Muscle of arm (tissue), 14 donors: ENCODE measurements around the gene HOXB5. TPM values are rescaled to one million over a fixed set of nuclear protein-coding genes. Genes with fewer than 3 reads are reported as not detected.

Experiments
- DNase-seq: peaks from one replicate; pipeline ENCODE4 v3.0.0-alpha.2; 2013
- long read RNA-seq, 11 donors: transcript quantifications; one replicate each; lab custom pipeline, GENCODE V29; 2026
- polyA plus RNA-seq, 12 donors: library from polyadenylated mRNA; unstranded; fragments of 120-200 nt; gene quantifications; one replicate each; pipeline ENCODE4 v1.2.1, GENCODE V29; 2013; ENCODE audit not compliant: insufficient read length in 12 of 12

HOXB5 gene
- 10 to 100 TPM in 1 of 12 donors, 1 to 10 TPM in 4, under 1 TPM in 6, not detected in 1; 0.54 to 17.5 (median 0.93) TPM for polyA plus RNA-seq
- long read RNA-seq, donor 1, transcript HOXB5-201 (2 exons, 2,041 nt), result major isoform, 47 of 47 reads
- long read RNA-seq, donor 1, partial matches to known transcripts, result 0 of 47 reads
- long read RNA-seq, donor 1, other reads (novel, unspliced or antisense), result 0 of 47 reads
- long read RNA-seq, donor 2, partial matches to known transcripts, result 0 of 1 reads
- long read RNA-seq, donor 2, other reads (novel, unspliced or antisense), result 0 of 1 reads
- long read RNA-seq, donor 3, result 0 reads
- long read RNA-seq, donor 4, result 0 reads
- long read RNA-seq, donor 5, partial matches to known transcripts, result 0 of 2 reads
- long read RNA-seq, donor 5, other reads (novel, unspliced or antisense), result 0 of 2 reads
- long read RNA-seq, donor 6, result 0 reads
- long read RNA-seq, donor 7, partial matches to known transcripts, result 0 of 1 reads
- long read RNA-seq, donor 7, other reads (novel, unspliced or antisense), result 0 of 1 reads
- long read RNA-seq, donor 8, partial matches to known transcripts, result 0 of 1 reads
- long read RNA-seq, donor 8, other reads (novel, unspliced or antisense), result 0 of 1 reads
- long read RNA-seq, donor 9, result 0 reads
- long read RNA-seq, donor 10, result 0 reads
- long read RNA-seq, donor 11, partial matches to known transcripts, result 0 of 1 reads
- long read RNA-seq, donor 11, other reads (novel, unspliced or antisense), result 0 of 1 reads

GRCh38 chr17:48593126-48593829, at the start of gene HOXB5:
Gene HOXB5 (minus strand): TSS chr17:48593779. CDS start chr17:48593682, 97 bp downstream.
- no peak for DNase-seq

- DNase-seq, result no peak
These were observed 49.5 kb upstream of the HOXB5 start for GRCh38 chr17:48642843-48643696.

DNA sequence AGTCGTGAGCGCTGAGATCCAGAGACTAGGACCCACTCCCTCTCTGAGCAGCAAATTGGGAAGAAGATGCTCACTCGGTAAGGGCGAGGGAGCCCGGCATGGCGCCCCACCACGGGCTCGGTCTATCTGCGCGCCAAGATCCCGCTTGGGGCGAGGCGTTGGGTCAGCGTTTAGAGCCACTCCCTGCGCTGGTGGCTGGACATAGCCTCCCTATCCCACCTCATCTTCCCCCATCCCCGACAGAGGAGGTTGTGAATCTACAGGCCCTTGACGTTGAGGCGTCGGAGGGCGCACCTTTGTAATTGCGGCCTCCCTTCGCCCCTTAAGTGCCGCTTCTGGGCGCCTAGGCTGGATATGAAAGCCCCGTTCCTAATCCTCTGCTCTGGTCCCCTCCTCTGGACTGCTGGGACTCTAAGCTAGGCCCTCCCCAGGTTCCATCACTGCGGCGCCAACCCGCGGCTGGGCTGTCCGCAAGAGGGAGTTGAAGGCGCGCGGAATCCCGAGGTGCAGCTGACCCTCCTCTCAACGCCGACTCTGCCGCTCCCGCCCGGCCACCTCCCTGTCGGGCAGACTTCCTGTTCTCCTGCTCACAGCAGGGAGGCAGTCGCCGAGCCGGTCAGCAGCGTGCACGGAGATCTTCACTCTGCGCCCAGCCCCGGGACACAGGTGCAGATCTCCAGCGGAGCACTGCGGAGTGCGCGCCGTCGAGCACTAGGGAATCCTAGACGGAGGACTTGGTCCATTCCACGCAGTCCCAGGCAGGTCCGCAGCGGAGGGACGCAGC, 48.7 kb upstream of the HOXB5 start:
- no peak for DNase-seq

DNA sequence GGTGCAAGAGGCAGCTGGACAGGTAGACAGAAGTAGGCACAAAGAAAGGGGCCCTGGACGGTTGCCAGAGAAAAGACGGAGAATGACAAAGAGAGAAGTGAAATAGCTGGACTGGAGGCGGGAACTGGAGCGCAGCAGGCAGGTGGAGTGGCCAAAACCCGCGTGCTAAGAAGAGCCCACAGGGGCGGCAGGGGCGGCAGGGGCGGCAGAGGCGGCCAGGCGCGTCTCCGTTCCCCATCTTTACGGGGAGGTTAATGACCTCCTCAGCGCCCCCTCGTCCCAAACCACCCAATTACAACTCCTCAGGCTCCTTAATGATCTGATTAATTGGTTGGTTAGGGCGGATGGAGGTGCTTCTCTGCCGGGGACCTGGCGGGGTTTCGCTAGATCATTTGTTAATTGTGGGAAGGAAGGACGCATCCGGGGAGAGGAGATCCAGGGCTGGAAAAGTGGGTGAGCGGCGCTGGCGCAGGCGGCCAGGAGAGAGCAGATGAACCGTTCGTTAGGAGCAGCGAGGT, 48.0 kb upstream of the HOXB5 start:
- DNase-seq, result no peak

DNA sequence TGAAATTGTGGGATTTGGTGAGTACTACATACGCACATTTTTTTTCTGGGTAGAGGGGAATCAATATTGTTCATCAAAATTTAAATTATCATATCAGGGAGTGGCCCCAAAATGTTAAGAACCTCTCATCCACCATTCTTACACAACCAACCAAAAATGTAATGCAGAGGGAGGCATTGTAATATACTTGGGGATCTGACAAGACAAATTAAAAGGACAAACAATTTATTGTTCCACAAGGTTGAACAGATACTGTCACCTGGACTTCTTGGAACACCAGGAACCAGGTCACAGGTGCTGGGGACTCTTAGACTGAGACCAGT, 47.2 kb upstream of the HOXB5 start:
- DNase-seq, result no peak

GRCh38 chr17:48639982-48640857, 46.6 kb upstream of the HOXB5 start:
- DNase-seq, result no peak

GRCh38 chr17:48639136-48639535, 45.6 kb upstream of the HOXB5 start:
- DNase-seq, result no peak

DNA sequence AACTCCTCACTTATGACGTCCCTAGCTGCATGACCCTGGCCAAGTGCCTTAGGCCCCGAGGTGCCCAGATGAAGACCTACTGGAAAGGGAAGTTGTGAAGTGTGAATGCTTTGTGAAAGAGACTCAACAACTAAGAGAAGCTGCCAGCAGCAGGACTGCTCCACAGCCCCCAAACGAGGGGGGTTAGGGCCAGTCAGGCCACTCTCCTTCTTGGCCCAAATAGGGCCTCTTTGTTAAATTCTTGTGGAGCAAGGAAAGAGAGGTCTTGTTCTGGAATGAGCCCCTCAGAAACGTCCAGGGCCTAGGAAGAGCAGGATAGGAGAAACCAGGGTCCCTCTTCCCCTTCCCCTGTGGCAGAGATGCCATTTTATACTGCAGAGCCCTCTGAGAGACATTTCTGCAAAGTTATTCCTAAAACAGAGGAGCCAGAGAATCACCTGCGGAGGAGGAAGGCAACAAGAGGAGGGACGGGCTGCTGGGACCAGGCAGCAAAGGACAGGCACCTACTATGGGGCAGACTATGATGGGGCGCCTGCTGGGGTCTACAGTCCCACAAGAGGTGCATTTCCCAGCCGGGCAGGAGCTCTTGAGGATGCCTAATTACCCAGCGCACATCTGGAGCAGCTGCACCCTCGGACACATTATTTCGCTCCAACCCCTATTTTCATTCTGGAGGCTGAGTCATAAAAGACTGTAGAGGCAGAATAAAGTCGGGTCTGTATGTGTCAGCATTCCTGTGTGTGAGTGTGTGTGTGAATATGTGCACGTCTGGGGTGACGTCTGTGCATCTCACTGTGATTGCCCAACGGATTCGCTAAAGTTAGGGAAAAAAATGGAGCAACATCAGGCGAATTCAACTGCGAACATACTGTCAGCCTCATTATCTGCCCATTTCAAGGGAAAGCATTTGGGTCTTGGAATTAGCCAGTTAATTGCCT, 44.0 kb upstream of the HOXB5 start:
- DNase-seq, result no peak

GRCh38 chr17:48636177-48637018, 42.8 kb upstream of the HOXB5 start:
- peak; percentile 53 for DNase-seq

GRCh38 chr17:48634493-48635208, 41.1 kb upstream of the HOXB5 start:
- DNase-seq, result no peak

GRCh38 chr17:48633266-48633677, 39.7 kb upstream of the HOXB5 start:
- no peak for DNase-seq

DNA sequence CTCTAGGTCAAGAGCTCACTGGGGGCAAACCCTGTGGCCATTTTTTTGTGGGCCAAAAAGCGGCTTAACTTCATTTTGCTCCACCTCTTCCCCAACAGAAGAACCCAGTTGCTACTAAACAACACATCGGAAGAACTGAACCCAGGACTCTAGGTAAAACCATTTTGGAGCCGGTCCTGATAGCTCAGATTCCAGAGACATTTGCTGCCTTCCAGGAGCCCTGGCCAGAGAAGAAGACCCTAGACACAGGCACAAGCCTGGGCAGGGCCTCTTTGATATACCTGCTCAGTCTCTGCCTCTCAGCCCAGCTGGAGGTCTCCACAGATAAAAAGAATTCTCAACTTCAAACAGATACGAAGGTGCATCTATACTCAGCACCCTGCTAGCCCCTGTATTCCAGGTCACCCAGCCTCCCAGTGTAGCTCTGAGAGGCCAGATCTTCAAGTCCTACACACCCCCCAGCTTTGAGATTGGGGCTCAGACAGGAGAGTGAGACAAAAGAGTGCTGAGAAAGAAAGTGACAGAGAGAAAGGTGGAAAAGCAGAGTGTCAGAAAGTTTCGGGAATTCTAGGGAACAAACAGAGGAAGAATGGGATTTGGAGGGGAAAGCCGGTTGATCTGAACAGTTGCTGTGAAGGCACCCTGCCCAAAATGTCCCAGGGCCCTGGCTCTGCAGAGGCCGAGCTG, 39.1 kb upstream of the HOXB5 start:
- no peak for DNase-seq

DNA sequence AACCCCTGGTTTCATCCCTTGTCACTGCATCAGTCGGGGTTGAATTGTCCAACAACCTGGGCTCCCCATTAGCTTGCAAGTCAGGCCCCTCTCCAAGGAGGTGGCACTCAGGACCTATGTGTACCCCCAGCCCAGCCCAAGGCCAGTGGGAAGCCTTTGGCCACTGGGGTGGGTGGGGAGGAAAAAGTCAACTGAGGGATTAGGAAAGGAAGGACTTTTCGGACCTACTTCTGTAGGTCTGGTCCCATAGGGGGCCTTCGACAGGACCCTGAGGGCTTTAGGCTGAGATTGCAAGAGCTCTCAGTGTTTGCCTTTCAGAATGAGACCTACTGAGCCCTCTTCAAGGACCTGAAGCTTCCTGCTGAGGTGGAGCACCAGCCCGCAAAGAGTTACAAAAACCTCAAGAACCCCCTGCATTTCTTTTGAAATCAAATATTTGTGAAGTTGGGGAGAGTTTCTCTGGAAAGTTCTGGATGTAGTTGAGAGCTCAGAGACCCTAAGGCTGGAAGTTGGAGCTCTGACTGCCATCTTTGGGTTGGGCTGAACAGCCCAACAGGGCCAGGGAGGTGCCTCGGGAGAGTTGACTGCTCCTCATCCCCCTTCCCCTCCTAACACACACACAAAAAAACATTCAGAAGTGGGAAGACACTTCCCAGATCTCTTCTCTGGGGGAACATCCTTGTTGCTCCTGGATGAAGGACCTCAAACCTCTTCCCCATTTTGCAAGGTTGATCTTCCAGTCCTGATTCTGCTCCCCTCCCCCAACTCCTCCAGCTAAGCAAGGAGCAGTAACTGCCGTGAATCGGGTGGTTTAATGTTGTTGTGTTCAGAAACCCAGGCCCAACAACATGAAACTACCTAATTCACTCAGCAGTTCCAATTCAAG, 38.4 kb upstream of the HOXB5 start:
- no peak for DNase-seq

DNA sequence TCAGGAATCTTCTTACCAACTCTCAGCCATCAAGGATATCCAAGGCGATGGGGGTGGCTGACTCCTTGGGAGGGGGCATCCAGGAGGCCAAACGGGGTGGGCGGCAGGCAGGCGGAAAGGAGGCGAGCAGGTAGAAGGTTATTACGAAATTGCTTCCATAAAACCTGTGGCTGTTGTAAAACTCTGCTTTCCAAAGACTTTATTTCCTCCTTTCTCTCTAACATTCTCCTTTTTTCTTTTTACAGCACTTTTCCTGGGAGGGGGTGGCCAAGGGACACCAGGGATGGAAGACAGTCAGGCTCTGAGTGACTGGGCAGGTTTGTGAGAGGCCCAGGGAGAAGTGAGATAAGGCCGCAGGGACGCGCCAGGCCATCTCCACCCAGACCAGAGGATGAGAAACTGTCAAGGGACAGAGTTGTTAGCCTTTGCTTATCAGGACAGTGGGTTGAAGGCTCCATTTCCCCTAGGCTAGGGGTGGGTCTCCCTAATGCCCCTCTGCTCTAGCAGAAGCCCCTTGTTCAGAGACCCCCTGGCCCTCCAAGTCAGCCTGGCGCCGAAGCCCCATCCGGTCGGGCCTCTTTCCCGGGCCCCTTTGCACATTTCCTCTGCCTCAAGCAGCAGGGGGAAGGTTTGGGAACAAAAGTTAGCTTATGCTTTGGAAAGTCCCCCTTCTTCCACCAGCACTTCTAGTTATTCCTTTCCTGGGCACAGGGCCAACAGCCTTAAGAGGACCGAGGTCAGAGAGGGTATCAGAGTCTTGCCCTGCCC, 37.5 kb upstream of the HOXB5 start:
- DNase-seq, result no peak
